T-helper 9 cell (primary cell): ENCODE measurements around the gene GDF2.

Experiments used
- DNase-seq: peaks from one replicate; pipeline ENCODE4 v3.0.0-alpha.2; 2020

Gene GDF2

GRCh38 chr10:47294057-47294456 lies 28.2 kb upstream of the GDF2 start:
- no peak for DNase-seq

- DNase-seq: no peak
Measured at GRCh38 chr10:47294501-47294900, 27.8 kb upstream of the GDF2 start.

DNA sequence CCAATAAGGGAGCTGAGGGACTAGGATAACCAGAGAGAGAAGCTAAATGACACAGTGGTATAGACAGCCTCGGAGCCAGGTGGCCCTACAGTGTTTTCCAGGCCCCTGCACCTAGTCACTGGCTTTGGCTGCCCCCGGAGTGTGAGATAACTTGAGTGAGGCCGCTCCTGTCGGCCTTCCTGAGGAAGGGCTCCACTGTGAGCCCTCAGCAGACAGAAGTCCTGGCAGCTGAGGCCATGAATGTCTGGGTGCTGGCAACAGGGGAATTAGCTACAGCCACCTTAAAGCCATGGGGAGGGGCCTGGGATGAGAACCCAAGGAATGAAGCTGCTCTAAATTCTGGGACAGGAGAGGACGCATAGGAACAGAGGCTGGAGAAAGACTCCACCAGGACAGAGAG lies 26.8 kb upstream of the GDF2 start:
- DNase-seq: no peak

DNA sequence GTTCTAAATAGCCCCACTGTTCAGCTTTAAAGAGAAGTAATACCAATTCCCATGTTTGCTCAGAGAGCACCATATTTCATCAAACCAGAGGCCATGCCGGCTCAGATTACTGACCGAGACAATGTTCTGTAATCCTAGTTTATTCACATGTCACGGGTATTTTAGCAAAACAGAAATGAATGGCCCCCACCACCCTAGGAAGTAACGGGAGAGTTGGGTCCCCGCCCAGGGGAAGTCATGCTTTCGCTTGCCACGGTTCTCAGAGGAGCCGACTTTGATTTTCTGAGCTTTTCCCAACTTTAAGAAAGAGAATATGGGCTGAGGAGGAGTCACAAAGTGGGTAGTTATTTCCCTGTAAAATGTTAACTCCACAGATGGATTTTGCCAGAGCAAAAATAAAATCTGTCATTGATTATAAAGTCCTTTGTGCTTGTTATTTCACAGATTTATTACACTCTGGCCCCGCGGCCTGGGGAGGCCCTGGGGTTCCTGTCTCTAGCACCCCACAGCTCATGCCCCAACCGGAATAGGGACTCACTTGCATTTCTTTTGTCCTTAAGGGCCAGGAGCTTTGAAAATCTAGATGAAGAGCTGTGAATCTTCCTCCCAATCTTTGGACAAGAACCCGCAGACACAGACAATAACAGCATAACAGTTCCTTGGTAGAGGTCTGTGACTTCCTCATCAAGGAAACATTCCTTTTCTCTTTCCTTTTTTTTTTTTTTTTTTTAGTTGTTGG lies 25.9 kb upstream of the GDF2 start:
- no peak for DNase-seq

- no peak for DNase-seq
Measured at GRCh38 chr10:47296941-47297340, 25.3 kb upstream of the GDF2 start.

DNA sequence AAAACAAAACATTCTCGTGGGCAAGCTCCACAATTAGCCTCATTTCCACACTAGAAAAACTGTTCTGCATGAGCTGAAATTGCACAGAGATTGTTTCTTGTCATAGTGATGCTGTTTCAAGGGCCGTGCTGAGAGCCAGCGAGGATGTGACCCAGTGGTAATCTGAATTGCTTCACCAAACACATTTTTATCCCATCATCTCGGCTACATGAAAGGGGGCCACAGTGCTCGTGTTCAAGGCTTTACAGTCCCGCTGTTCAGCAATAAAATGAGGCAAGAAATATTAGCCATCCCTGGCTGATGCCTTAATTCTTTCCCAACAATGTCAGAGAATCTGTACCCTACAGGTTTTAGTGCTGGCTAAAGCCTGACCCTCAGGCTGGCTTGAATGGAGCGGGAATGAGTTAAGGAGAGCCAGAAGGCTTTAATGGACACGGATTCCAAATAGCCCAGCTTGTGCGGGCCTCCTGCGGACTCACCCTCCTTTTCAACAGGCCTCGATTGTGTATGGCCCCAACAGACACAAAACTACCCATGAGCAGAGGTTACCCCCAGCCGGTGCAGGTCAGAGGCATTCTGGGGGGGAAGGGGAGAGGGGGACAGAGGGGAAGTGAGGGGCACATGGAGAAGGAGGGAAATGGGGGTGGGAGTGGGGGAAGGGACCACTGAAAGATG lies 24.3 kb upstream of the GDF2 start:
- no peak for DNase-seq

DNA sequence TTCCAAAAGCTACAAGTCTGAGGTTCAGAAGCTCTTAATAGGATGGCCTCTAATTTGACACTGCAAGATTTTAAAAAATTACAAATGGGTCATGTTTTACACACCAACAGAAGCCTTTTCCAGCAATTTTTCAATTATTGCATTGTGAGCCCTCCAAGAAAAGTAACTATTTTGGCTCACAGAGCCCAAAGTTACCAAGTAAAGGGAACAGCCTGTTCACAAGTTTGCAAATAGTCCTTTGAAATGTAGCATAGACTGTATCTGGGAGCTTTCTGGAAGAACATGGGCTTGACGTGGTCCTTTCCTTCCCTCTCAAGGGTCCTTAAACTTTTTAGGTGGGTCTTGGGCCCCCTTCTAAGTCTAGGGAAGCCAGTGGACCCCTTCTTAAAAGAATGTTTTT lies 23.5 kb upstream of the GDF2 start:
- no peak for DNase-seq

- DNase-seq: no peak
Measured at GRCh38 chr10:47299611-47300428, 22.4 kb upstream of the GDF2 start, which contains the start of gene GDF10. GDF10 (plus strand) TSS chr10:47300197; CDS start chr10:47300652, 455 bp downstream.

- no peak for DNase-seq
Measured at GRCh38 chr10:47300429-47300931, 21.8 kb upstream of the GDF2 start.

DNA sequence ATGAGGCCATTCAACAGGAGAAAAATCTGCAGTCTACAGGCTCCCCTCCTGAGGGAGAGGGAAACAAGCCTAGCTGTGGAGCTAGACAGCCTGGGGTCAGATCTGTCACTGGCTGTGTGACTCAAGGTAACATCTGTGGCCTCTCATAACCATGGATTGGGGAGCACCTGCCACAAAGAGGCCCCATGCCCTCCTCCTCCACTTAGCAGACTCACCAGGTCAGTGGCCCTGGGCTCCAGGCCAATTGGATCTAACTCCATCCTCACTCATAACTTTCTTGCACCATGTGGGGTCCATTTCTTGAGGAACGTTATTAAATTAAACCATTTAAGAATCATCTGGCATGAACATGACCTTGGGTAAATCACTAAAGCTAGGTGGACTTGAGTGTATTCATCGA lies 20.4 kb upstream of the GDF2 start:
- DNase-seq: no peak

DNA sequence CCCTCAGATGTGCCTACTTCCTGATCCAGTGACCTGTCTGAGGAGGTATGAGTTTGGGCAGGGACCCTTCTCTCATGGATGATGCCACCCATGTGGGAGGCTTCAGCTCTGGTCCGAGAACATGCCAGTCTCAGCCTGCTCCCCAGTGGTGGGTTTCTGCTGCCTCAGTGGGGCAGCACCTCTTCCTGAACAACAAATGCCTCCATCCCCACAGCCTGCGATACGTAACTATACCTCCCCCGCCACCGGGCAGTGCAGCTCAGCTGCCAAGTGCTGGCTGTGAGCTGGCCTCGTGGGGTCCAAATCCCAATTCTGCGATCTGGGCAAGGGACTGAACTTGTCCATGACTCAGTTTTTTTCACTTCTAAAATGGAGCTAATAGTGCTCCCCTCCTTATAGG lies 19.1 kb upstream of the GDF2 start:
- no peak for DNase-seq

GRCh38 chr10:47303866-47304265 lies 18.4 kb upstream of the GDF2 start:
- DNase-seq: no peak

GRCh38 chr10:47305566-47305965 lies 16.7 kb upstream of the GDF2 start:
- no peak for DNase-seq

DNA sequence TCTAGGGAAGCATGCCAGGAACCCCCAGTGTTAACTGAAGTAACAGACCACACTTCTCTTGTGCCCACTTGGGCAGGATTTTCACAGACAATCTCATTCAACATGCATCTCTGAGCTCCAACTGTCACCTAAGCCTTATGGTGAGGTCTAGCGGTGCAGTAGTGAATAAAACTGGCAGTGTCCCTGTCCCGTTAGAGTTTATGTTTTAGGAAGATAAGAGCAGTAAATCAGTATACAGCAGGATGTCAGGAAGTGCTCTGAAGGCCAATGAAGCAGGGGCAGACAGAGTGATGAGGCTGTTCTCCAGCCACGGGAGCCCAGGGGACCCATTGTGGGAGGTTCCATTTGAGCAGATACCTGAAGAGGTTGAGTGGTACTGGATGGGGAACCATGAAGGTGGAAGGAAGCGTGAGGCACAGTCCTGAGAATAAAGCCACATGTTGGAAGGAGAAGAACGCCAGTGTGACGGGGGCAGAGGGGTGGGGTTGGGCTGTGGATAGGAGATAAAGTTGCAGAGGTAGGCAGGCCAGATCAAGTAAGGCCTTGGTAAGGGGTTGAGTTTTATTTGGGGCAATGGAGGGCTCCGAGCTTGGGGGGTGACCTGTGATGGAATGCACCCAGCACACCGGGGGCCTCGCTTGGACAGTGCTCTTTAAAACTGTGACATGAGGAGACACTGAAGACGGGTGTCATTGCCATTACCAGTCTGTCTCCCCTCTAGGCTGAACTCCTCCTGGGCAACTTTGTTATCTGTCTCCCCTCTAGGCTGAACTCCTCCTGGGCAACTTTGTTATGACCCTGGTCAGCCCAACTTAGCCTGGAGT lies 15.7 kb upstream of the GDF2 start:
- DNase-seq: no peak

- no peak for DNase-seq
Measured at GRCh38 chr10:47307381-47307780, 14.9 kb upstream of the GDF2 start.

- DNase-seq: no peak
Measured at GRCh38 chr10:47308775-47309174, 13.5 kb upstream of the GDF2 start.

DNA sequence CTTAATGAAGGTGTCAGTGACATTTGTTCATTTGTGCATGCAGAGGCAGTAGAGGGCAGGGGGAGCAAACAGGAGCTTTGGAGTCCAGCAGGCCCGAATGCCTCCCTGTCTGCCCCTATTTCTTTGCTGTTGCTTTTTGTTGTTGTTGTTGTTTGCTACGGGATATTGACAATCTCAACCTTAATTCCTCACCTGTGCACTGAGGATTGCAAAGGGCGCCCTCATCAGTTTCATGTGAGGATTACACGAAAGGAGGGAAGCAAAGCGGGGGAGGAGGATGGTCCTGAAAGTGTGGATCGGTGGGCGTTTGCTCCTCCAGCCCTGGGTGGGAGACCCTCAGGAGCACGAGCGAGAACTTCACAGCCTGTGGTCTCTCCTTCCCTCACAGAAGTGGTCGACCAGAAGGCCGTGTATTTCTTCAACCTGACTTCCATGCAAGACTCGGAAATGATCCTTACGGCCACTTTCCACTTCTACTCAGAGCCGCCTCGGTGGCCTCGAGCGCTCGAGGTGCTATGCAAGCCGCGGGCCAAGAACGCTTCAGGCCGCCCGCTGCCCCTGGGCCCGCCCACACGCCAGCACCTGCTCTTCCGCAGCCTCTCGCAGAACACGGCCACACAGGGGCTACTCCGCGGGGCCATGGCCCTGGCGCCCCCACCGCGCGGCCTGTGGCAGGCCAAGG lies 12.7 kb upstream of the GDF2 start:
- no peak for DNase-seq

GRCh38 chr10:47310090-47310505 lies 12.2 kb upstream of the GDF2 start:
- no peak for DNase-seq

GRCh38 chr10:47311193-47311931 lies 10.9 kb upstream of the GDF2 start:
- DNase-seq: peak; percentile 28

- DNase-seq: peak; percentile 71
Measured at GRCh38 chr10:47311932-47312662, 10.2 kb upstream of the GDF2 start.

DNA sequence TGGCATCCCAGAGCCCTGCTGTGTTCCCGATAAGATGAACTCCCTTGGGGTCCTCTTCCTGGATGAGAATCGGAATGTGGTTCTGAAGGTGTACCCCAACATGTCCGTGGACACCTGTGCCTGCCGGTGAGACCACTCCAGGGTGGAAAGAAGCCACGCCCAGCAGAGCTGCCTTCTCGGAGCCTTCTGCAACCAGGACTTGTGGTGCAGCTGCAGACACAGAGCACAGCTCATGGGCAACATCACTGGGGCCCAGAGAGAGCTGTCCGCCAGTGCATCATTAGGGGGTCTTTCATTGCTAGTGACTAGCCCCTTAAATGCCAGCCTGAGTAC lies 9.6 kb upstream of the GDF2 start:
- DNase-seq: no peak
